LNCaP clone FGC (cell line): Measurements from ENCODE around the gene TAPT1.
"Not testable (repeated sequence)": the region's sequence is repeated elsewhere in the genome, so short reads cannot be mapped to it uniquely, and the experiment has no call there.

Experiments
- DNase-seq: peaks from one replicate; pipeline ENCODE4 v3.0.0-alpha.2; 2011; ENCODE audit warnings: low read depth
- H3K4me3 ChIP-seq: 2 replicates; pipeline ENCODE4 v1.5.1; 2011; ENCODE audit warnings: mild to moderate bottlenecking, low read depth, low read length, control low read depth
- TF ChIP-seq, protein P1 (sequence below): IDR thresholded peaks from 2 replicates; pipeline ENCODE4 v1.5.1; 2012; ENCODE audit warnings: mild to moderate bottlenecking; ENCODE audit not compliant: control insufficient read depth, insufficient read depth; ENCODE audit errors: extremely low read depth

TAPT1 gene

DNA sequence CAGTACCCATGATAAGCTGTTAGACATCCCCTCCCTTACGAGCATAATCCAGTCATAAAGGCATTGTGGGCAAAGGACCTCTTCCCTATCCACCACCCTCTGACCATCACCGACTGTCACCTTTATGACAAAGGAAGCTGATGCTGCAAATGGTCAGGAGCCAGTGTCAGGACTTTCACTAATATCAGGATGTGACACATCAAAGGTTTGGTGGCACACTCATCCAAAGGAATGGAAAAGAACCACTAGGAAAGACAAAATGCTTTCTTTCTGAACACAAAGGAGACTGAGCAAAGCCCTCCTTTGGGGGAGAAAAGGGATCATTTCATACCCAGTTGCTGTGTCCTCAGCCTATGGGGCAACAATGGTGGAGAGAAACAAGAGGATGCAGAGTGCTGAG, 75.6 kb downstream of the TAPT1 start:
- no peak overlapping the region for H3K4me3 ChIP-seq
- no peak for DNase-seq

DNA sequence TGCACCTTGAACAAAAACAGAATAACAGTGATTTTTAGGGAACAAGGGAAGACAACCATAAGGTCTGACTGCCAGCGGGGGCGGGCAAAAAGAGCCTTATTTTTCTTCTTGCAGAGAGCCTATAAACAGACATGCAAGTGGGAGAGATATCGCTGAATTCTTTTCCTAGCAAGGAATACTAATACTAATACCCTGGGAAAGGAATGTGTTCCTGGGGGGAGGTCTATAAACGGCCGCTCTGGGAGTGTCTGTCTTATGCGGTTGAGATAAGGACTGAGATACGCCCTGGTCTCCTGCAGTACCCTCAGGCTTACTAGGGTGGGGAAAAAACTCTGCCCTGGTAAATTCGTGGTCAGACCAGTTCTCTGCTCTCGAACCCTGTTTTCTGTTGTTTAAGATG, 81.4 kb downstream of the TAPT1 start:
- H3K4me3 ChIP-seq, DNase-seq: not testable (repeated sequence)

More for the DNA sequence above, 75.6 kb downstream of the TAPT1 start:
- TF ChIP-seq, protein P1, sequence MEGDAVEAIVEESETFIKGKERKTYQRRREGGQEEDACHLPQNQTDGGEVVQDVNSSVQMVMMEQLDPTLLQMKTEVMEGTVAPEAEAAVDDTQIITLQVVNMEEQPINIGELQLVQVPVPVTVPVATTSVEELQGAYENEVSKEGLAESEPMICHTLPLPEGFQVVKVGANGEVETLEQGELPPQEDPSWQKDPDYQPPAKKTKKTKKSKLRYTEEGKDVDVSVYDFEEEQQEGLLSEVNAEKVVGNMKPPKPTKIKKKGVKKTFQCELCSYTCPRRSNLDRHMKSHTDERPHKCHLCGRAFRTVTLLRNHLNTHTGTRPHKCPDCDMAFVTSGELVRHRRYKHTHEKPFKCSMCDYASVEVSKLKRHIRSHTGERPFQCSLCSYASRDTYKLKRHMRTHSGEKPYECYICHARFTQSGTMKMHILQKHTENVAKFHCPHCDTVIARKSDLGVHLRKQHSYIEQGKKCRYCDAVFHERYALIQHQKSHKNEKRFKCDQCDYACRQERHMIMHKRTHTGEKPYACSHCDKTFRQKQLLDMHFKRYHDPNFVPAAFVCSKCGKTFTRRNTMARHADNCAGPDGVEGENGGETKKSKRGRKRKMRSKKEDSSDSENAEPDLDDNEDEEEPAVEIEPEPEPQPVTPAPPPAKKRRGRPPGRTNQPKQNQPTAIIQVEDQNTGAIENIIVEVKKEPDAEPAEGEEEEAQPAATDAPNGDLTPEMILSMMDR: no peak

DNA sequence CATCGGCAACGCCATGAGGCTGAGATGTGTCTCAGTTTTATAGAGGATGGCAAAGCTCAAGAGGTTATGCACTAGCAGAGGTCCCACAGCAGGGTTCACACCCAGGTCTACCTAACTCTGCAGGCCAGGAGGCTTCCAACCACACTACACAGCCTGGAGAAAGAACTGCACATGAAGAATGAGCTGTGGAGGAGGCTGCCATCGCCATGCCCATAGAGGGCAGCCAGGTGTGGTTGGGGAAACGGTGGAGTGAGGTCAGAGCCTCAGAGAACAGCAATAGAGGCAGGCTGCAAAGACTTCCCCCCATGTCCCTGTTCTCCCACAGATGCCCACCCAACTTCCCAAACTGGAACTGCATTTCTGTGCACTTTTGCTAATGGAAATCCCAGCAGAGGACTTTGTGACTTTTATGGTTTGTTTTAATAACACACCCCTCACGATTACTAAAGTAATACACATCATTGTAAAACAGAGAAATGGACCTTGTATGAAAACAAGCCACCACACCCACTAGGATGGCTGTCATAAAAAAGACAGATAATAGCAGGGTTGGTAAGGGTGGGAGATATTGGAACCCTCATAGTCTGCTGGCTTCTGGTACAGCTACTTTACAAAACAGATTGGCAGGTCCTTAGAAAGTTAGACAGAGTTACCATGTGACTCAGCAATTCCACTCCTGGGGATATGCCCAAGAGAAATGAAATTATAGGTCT, 83.5 kb downstream of the TAPT1 start:
- no peak for DNase-seq
- TF ChIP-seq, protein P1: no peak
- no peak overlapping the region for H3K4me3 ChIP-seq

DNA sequence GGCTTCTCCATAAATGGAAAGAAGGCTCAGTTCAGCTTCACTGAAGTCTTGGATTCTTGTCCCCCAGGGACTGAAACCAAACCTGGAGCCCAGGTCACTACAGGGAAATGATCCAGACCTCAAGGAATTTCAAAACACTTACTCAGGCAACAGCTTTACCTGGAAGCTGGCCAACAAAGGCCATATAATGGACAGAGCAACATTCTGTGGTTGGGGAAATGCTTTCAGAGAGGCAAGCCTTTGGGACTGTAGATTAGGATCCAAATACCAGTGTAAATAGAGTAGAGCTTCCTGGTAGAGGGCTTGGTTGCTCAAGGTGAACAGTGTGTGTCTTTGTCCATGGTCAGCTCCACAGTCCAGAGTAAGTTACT, 85.4 kb downstream of the TAPT1 start:
- DNase-seq: peak; percentile 75
- H3K4me3 ChIP-seq: no peak overlapping the region
- TF ChIP-seq, protein P1: no peak

DNA sequence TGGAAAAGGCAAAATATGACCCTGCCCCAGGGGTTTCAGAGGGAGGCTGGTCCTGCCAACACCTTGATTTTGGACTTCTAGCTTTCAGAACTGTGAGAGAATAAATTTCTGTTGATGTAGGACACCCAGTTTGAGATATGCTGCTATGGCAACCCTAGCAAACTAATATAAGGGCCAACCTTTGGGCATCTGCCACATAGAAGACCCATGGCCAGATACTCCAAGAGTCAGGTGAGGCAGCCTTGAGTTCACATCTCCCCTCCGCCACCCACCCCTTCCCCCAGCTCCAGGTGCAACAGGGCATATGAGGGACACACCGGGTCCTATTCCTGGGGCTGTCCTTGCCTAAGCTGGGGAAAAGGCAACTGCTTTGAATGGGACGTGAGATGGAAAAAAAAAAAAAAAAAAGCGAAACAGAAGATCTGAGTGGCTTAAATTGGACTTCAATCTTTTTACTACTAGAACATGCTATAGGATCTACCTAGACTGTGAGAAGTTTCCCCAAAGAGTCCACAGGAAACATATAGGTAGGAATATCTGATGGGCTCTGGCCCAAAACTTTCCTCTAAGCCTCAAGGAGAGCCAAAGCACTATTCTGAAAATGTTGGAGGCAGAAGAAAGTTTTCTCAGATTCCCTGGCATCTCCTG, 85.9 kb downstream of the TAPT1 start:
- DNase-seq: no peak
- TF ChIP-seq, protein P1: no peak
- H3K4me3 ChIP-seq: no peak overlapping the region

DNA sequence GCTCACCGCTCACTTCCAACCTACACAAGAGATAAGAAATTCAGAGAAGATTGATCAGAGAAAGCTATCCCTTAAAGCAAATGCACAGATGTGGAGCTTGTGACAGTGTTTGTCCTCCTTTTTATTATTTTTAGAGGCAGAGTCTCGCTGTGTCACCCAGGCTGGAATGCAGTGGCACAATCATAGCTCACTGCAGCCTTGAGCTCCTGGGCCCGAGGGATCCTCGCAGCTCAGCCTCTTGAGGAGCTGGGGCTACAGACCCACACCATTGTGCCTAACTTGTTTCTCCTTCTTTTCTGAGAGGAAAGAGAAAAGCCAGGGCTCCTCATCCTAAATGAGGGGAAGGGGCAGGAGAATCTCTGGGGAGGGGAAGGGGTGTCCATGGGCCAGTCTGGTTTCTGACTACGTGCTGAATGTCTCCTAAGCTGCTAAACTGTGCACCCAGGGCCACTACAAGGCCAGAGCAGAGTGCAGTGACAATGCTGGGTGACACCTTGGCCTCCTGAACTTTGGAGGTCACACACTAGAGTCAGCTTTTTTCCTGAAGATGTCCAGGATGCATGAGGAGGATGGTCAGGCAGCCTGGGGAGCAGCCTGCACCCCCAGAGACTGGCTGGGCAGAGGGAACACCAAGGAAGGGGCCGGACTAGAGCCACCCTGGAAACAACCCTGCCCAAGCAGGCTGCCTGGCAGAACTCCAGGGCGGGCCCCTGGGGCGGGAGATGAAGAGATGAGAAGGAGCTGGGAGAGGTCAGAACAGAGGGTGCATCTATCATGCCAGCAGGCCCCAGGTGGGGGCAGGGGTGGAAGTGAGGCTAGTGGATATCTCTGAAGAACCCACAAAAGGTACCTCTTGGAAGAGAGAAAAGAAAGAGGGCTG, 87.0 kb downstream of the TAPT1 start:
- no peak overlapping the region for H3K4me3 ChIP-seq
- TF ChIP-seq, protein P1: no peak
- no peak for DNase-seq

DNA sequence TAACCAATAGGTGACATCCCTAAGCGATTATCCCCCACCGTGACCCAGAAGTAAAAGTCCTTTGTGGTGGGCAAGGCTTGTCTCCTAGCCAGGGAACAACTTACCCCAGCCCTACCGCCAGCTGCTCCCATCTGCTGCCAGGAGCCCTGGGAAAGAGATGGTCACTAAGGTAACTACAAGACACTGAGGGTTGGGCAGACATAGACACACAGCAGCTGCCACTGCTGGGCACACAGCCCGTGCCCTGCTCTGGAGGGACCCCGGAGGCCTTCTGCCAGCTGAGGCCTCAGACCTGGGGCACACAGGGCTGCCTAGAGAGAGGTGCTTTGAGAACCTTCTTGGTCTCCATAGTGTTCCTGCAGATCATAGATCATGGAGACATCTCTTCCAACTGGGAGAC, 89.4 kb downstream of the TAPT1 start:
- no peak overlapping the region for H3K4me3 ChIP-seq
- no peak for DNase-seq
- TF ChIP-seq, protein P1: no peak
